ENCODE measurements around the gene PLCB4.

Gene PLCB4

GRCh38 chr20:9136114-9136513, 67.2 kb downstream of the PLCB4 start:
- H3K4me3 ChIP-seq (replicated peaks; ENCODE audit: low read depth, low read length) = no peak overlapping the region
- TF ChIP-seq, protein P1, sequence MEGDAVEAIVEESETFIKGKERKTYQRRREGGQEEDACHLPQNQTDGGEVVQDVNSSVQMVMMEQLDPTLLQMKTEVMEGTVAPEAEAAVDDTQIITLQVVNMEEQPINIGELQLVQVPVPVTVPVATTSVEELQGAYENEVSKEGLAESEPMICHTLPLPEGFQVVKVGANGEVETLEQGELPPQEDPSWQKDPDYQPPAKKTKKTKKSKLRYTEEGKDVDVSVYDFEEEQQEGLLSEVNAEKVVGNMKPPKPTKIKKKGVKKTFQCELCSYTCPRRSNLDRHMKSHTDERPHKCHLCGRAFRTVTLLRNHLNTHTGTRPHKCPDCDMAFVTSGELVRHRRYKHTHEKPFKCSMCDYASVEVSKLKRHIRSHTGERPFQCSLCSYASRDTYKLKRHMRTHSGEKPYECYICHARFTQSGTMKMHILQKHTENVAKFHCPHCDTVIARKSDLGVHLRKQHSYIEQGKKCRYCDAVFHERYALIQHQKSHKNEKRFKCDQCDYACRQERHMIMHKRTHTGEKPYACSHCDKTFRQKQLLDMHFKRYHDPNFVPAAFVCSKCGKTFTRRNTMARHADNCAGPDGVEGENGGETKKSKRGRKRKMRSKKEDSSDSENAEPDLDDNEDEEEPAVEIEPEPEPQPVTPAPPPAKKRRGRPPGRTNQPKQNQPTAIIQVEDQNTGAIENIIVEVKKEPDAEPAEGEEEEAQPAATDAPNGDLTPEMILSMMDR (IDR thresholded peaks at IDR 0.05; ENCODE audit: low read length, missing control alignments) = no peak
- DNase-seq (ENCODE audit: low read depth) = no peak

GRCh38 chr20:9137001-9137400, 68.1 kb downstream of the PLCB4 start:
- no peak for DNase-seq (ENCODE audit: low read depth)
- H3K4me3 ChIP-seq (replicated peaks; ENCODE audit: low read depth, low read length) = no peak overlapping the region
- TF ChIP-seq, protein P1 (IDR thresholded peaks at IDR 0.05; ENCODE audit: low read length, missing control alignments) = no peak

DNA sequence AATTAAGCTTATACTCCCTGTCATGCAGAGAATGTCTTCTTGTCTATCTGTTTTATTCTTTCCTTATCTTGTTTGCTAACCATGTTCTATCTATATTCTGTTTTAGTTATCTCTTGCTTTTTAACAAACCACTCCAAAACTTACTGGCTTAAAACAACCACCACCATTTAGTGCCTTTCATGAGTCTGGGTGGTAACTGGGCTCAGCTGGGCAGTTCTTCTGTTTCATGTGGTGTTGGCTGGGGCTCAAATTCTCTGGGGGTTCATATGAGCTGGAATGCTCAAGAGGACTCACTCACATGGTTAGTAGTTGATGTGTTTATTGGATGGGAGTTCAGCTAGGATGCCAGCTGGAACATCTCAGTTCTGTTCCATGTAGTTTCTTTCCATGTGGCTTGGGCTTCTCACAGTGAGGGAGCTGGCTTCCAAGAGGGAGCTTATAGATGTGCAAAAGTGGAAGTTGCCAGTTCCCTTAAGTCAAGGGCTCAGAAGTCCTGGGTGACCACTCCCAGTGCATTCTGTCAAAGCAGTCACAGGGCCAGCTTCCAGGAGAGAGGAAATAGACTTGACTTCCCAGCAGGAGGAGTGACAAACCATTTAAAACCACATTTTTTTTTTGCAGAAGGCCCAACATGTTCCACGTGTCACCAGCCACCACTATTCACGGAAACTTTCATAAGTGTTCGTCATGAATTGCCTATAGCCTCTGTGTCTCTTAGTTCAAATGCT, 70.4 kb downstream of the PLCB4 start:
- no peak for DNase-seq (ENCODE audit: low read depth)
- no peak overlapping the region for H3K4me3 ChIP-seq (replicated peaks; ENCODE audit: low read depth, low read length)
- TF ChIP-seq, protein P1 (IDR thresholded peaks at IDR 0.05; ENCODE audit: low read length, missing control alignments) = no peak

DNA sequence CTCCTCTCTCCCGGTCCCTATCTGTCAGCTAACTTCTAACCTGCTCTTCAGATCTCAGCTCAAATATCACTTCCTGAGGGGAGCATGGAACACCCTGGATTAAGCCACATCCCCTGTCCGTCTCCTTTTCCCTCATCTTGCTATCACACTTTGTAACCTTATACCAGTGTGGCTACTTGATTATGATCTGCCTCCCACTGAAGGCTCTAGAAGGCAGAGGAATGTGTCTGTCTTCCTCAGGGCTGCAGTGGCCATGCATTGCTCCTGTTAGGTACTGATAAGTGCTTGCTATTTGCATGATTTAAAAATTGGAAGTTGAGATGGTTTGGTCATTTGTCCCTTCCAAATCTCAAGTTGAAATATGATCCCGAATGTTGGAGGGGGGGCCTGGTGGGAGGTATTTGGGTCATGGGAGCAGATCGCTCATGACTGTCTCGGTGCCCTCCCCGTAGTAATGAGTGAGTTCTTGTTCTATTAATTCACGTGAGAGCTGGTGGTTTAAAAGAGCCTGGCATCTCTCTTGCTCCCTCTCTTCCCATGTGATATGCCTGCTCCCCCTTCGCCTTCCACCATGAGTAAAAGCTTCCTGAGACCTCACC, 71.4 kb downstream of the PLCB4 start:
- TF ChIP-seq, protein P1 (IDR thresholded peaks at IDR 0.05; ENCODE audit: low read length, missing control alignments) = no peak
- DNase-seq (ENCODE audit: low read depth) = no peak
- H3K4me3 ChIP-seq (replicated peaks; ENCODE audit: low read depth, low read length) = no peak overlapping the region

DNA sequence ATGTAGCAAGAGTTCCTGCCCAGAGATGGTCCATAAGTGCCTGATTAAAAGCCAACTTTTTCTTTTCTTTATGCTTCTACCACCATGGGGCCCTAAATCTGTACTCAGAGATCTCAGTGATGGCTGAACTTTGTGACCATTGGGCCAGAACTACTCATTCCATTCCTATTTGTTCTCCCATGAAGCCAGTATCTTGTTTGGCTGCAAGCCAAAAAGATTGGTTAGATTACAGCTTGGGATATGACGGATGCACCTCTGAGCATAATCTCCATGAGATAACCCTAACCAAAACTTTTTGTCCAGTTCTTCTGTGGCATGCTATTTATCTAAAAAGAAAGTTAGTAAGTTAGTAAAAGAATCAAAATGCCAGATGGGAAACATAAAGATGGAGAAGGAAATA, 72.2 kb downstream of the PLCB4 start:
- DNase-seq (ENCODE audit: low read depth) = no peak
- TF ChIP-seq, protein P1 (IDR thresholded peaks at IDR 0.05; ENCODE audit: low read length, missing control alignments) = no peak
- no peak overlapping the region for H3K4me3 ChIP-seq (replicated peaks; ENCODE audit: low read depth, low read length)

- H3K4me3 ChIP-seq (replicated peaks; ENCODE audit: low read depth, low read length) = no peak overlapping the region
- no peak for DNase-seq (ENCODE audit: low read depth)
- TF ChIP-seq, protein P1 (IDR thresholded peaks at IDR 0.05; ENCODE audit: low read length, missing control alignments) = no peak
These were observed 73.0 kb downstream of the PLCB4 start for GRCh38 chr20:9141921-9142320.

GRCh38 chr20:9142809-9143208, 73.9 kb downstream of the PLCB4 start:
- no peak overlapping the region for H3K4me3 ChIP-seq (replicated peaks; ENCODE audit: low read depth, low read length)
- TF ChIP-seq, protein P1 (IDR thresholded peaks at IDR 0.05; ENCODE audit: low read length, missing control alignments) = no peak
- DNase-seq (ENCODE audit: low read depth) = no peak

All from fibroblast of pulmonary artery (primary cell).